Common myeloid progenitor, CD34-positive (primary cell): ENCODE results near the gene C1RL.

Source experiments
- CTCF ChIA-PET: fragments of 350-600 bp; sonication (Branson Sonifier 250); formaldehyde crosslinking; loops from one replicate; lab custom pipeline; 2021; ENCODE audit warnings: antibody characterized with exemption; lab: Charles Lee
- POLR2A ChIA-PET: fragments of 350-600 bp; sonication (Branson Sonifier 250); formaldehyde crosslinking; loops from one replicate; lab custom pipeline; 2021; ENCODE audit warnings: antibody characterized with exemption; lab: Charles Lee
- DNase-seq, 3 donors: peaks; one replicate each; pipeline versions ENCODE4 v3.0.0 to v3.0.0-alpha.2; 2013
- H3K27ac ChIP-seq, 2 experiments: 1 replicate in 1 of 2; 2 replicates in 1 of 2; pipeline ENCODE4 v1.7.0; 2013; ENCODE audit warnings: inconsistent platforms in 2 of 2, low read length in 2 of 2, mild to moderate bottlenecking in 2 of 2, low read depth in 1 of 2, moderate library complexity in 1 of 2; ENCODE audit not compliant: severe bottlenecking in 2 of 2, insufficient read depth in 1 of 2, poor library complexity in 1 of 2
- H3K27me3 ChIP-seq, 5 experiments: replicated peaks in 2 of 5; 1 replicate in 3 of 5; 2 replicates in 2 of 5; pipeline versions ENCODE4 v1.6.1 to v1.7.0; 2013; ENCODE audit warnings: low read length in 4 of 5, mild to moderate bottlenecking in 2 of 5, moderate library complexity in 2 of 5, inconsistent platforms in 1 of 5; ENCODE audit not compliant: insufficient read depth in 5 of 5, control insufficient read depth in 4 of 5
- H3K36me3 ChIP-seq, 4 experiments: 1 replicate in 2 of 4; 2 replicates in 2 of 4; pipeline versions ENCODE4 v1.6.1 to v1.7.0; 2013; ENCODE audit warnings: low read length in 3 of 4, control low read depth in 1 of 4, mild to moderate bottlenecking in 1 of 4; ENCODE audit not compliant: control insufficient read depth in 4 of 4, insufficient read depth in 4 of 4
- H3K4me1 ChIP-seq, 4 experiments: 1 replicate in 3 of 4; 2 replicates in 1 of 4; pipeline versions ENCODE4 v1.6.1 to v1.7.1; 2013; ENCODE audit warnings: low read length in 3 of 4, mild to moderate bottlenecking in 3 of 4, control low read depth in 1 of 4, inconsistent platforms in 1 of 4, moderate library complexity in 1 of 4; ENCODE audit not compliant: control insufficient read depth in 4 of 4, insufficient read depth in 4 of 4; ENCODE audit errors: control extremely low read depth in 1 of 4
- H3K4me3 ChIP-seq, 7 experiments: 1 replicate in 4 of 7; 2 replicates in 3 of 7; pipeline versions ENCODE4 v1.5.1 to v1.7.0; 2013; ENCODE audit warnings: mild to moderate bottlenecking in 7 of 7, low read length in 6 of 7, moderate library complexity in 6 of 7, inconsistent platforms in 2 of 7, low read depth in 2 of 7, control low read depth in 1 of 7; ENCODE audit not compliant: insufficient read depth in 4 of 7, control insufficient read depth in 1 of 7; ENCODE audit errors: extremely low read depth in 1 of 7
- H3K9me3 ChIP-seq, 5 experiments: 1 replicate in 4 of 5; 2 replicates in 1 of 5; pipeline versions ENCODE4 v1.6.1 to v1.7.1; 2013; ENCODE audit warnings: low read length in 4 of 5, mild to moderate bottlenecking in 2 of 5, inconsistent platforms in 1 of 5, low read depth in 1 of 5, moderate library complexity in 1 of 5; ENCODE audit not compliant: control insufficient read depth in 4 of 5, insufficient read depth in 2 of 5; ENCODE audit errors: control extremely low read depth in 1 of 5
- WGBS: methylation state at CpG from one replicate; pipeline ENCODE4 v1.1.5; 2013; ENCODE audit not compliant: insufficient coverage; 5-methylcytosine and 5-hydroxymethylcytosine counted together

Gene C1RL

GRCh38 chr12:7091660-7092228 is 17.3 kb downstream of the C1RL start:
- Histone ChIP-seq H3K4me3 (peak overlapping the region in 4 of 7 experiments; percentile 65 to 89 (median 72)), H3K36me3 (peaks cover 0 to 6% (median 2%) of the 10 kb centered on the region in 4 experiments), H3K27me3 (no peaks in the 10 kb centered on the region), H3K4me1 (peaks cover 0 to 12% (median 5%) of the 10 kb centered on the region in 4 experiments), H3K27ac (no peak overlapping the region), H3K9me3 (no peaks in the 10 kb centered on the region)
- CTCF ChIA-PET, result interaction anchor here (0.9 to 8.1 kb wide), 19 partner anchors 10 to 219 kb away, joined by 3 to 55 read pairs (median 4); partner anchors contain the start of genes C12orf57, C1RL, LPCAT3 and SPSB2
- POLR2A ChIA-PET, result no interaction called here
- 74% methylated on average over 6 of the region's 10 CpGs for WGBS
- no peak for DNase-seq

DNA sequence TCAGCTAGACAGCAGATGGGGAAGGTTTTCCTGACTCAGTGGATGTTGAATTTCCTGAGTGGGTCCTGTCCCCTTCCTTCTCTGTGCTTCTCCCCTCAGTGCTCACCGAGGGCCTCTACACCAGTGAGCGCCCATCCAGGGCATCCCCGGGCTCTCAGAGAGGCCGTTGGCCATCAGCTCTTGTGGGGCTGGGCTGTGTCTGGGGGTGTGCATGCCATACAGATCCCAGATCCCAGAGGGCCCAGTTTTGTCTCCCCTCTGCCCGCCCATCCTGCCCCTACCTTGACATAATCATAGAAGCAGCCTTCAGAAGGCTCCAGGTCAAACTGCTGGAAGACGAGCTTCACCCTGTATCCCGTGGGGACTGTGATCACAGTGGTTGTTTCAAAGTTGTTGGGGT is 17.8 kb downstream of the C1RL start:
- no peaks in the 10 kb centered on the region for H3K9me3 ChIP-seq
- DNase-seq, result no peak
- ChIA-PET POLR2A (no interaction called here), CTCF (interaction anchor here (0.7 to 8.1 kb wide), 16 partner anchors 11 to 219 kb away, joined by 3 to 55 read pairs (median 3); partner anchors contain the start of genes C1RL, LPCAT3 and SPSB2)
- H3K4me1 ChIP-seq, result peaks cover 0 to 12% (median 5%) of the 10 kb centered on the region in 4 experiments
- no peak overlapping the region for H3K4me3 ChIP-seq
- H3K36me3 ChIP-seq, result no peaks in the 10 kb centered on the region
- WGBS, result no CpG with 5 or more reads among the region's 7 CpGs
- no peaks in the 10 kb centered on the region for H3K27me3 ChIP-seq
- no peak overlapping the region for H3K27ac ChIP-seq

GRCh38 chr12:7090222-7090998 is 18.6 kb downstream of the C1RL start:
- ChIA-PET POLR2A (no interaction called here), CTCF (interaction anchor here (0.7 to 8.1 kb wide), 17 partner anchors 10 to 218 kb away, joined by 3 to 55 read pairs (median 4); partner anchors contain the start of genes C1RL, LPCAT3 and SPSB2)
- H3K36me3 ChIP-seq, result no peaks in the 10 kb centered on the region
- WGBS, result 90% methylated on average over 14 of the region's 16 CpGs
- H3K9me3 ChIP-seq, result no peaks in the 10 kb centered on the region
- no peaks in the 10 kb centered on the region for H3K27me3 ChIP-seq
- peaks cover 0 to 12% (median 5%) of the 10 kb centered on the region in 4 experiments for H3K4me1 ChIP-seq
- no peak overlapping the region for H3K27ac ChIP-seq
- H3K4me3 ChIP-seq, result no peak overlapping the region
- no peak for DNase-seq

GRCh38 chr12:7089196-7089871 is 19.7 kb downstream of the C1RL start:
- no peak for DNase-seq
- no peak overlapping the region for H3K4me3 ChIP-seq
- no peaks in the 10 kb centered on the region for H3K27me3 ChIP-seq
- WGBS, result 98% methylated on average over 9 of the region's 11 CpGs
- peaks cover 0 to 8% (median 0%) of the 10 kb centered on the region in 4 experiments for H3K36me3 ChIP-seq
- CTCF ChIA-PET, result interaction anchor here (0.7 to 8.1 kb wide), 10 partner anchors 8 to 144 kb away, joined by 3 to 55 read pairs (median 4); partner anchors contain the start of genes C1RL and LPCAT3
- peaks cover 0 to 2% (median 0%) of the 10 kb centered on the region in 5 experiments for H3K9me3 ChIP-seq
- peaks cover 0 to 12% (median 5%) of the 10 kb centered on the region in 4 experiments for H3K4me1 ChIP-seq
- POLR2A ChIA-PET, result no interaction called here
- H3K27ac ChIP-seq, result no peak overlapping the region

DNA sequence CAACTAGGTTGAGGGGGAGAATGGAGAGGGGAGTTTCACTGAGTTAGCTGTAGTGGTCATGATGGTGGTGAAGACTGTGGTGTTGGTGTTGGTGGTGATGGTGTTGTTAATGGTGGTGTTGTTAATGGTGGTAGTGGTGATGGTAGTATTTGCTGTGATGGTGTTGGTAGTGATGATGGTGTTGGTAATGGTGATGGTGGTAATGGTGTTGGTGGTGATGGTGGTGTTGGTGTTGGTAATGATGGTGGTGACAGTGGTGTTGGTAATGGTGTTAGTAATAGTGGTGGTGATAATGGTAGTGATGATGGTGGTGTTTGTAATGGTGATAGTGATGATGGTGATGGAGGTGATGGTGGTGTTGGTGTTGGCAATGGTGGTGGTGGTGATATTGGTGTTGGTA is 25.9 kb downstream of the C1RL start:
- H3K4me1 ChIP-seq, result no peaks in the 10 kb centered on the region
- H3K27me3 ChIP-seq, result no peaks in the 10 kb centered on the region
- no peak overlapping the region for H3K4me3 ChIP-seq
- peaks cover 0 to 2% (median 0%) of the 10 kb centered on the region in 5 experiments for H3K9me3 ChIP-seq
- DNase-seq, result no peak
- peaks cover 0 to 12% (median 2%) of the 10 kb centered on the region in 4 experiments for H3K36me3 ChIP-seq
- POLR2A ChIA-PET, result no interaction called here
- CTCF ChIA-PET, result no interaction called here
- H3K27ac ChIP-seq, result no peak overlapping the region

- H3K27me3 ChIP-seq, result no peaks in the 10 kb centered on the region
- H3K4me3 ChIP-seq, result no peak overlapping the region
- peaks cover 0 to 12% (median 2%) of the 10 kb centered on the region in 4 experiments for H3K36me3 ChIP-seq
- ChIA-PET POLR2A (no interaction called here), CTCF (interaction anchor here (1.1 kb wide), 1 partner anchor 9 kb away, joined by 4 read pairs; no protein-coding TSS in a partner anchor)
- 93% methylated on average over 14 of the region's 14 CpGs for whole genome bisulfite sequencing
- peaks cover 0 to 2% (median 0%) of the 10 kb centered on the region in 5 experiments for H3K9me3 ChIP-seq
- H3K4me1 ChIP-seq, result no peaks in the 10 kb centered on the region
- no peak overlapping the region for H3K27ac ChIP-seq
- no peak for DNase-seq
These were observed 28.0 kb downstream of the C1RL start for GRCh38 chr12:7081037-7081436.
